Adipocyte (in vitro differentiated cells): Measurements from ENCODE around the gene RENBP.
A peak's percentile ranks its signal among the peaks of the same experiment; 100 is the strongest.

Source experiments
- DNase-seq: peaks from one replicate; pipeline ENCODE4 v3.0.0-alpha.2; 2015; ENCODE audit warnings: low read depth
- H3K27me3 ChIP-seq: replicated peaks from 2 replicates; pipeline ENCODE4 v1.7.0; 2013; ENCODE audit warnings: mild to moderate bottlenecking, low read length, moderate library complexity; ENCODE audit not compliant: control insufficient read depth, insufficient read depth
- H3K36me3 ChIP-seq: 2 replicates; pipeline ENCODE4 v1.7.0; 2013; ENCODE audit warnings: low read length, mild to moderate bottlenecking, moderate library complexity; ENCODE audit not compliant: control insufficient read depth, insufficient read depth, severe bottlenecking
- H3K4me1 ChIP-seq: 2 replicates; pipeline ENCODE4 v1.7.0; 2013; ENCODE audit warnings: mild to moderate bottlenecking, low read length, moderate library complexity; ENCODE audit not compliant: control insufficient read depth, insufficient read depth
- H3K4me3 ChIP-seq: 2 replicates; pipeline ENCODE4 v1.7.0; 2013; ENCODE audit warnings: mild to moderate bottlenecking, low read length, moderate library complexity
- H3K9ac ChIP-seq: 2 replicates; pipeline ENCODE4 v1.7.0; 2013; ENCODE audit warnings: mild to moderate bottlenecking, low read length, moderate library complexity
- H3K9me3 ChIP-seq: 2 replicates; pipeline ENCODE4 v1.7.0; 2013; ENCODE audit warnings: mild to moderate bottlenecking, low read length, moderate library complexity; ENCODE audit not compliant: control insufficient read depth

The RENBP gene

GRCh38 chrX:153951683-153952372, 7.4 kb upstream of the RENBP start:
- H3K4me1 ChIP-seq: no peaks in the 10 kb centered on the region
- no peaks in the 10 kb centered on the region for H3K9me3 ChIP-seq
- DNase-seq: no peak
- no peaks in the 10 kb centered on the region for H3K27me3 ChIP-seq
- no peak overlapping the region for H3K9ac ChIP-seq
- H3K36me3 ChIP-seq: peaks cover 87% of the 10 kb centered on the region
- H3K4me3 ChIP-seq: no peak overlapping the region

GRCh38 chrX:153950127-153950526, 5.7 kb upstream of the RENBP start:
- Histone ChIP-seq H3K4me3 (no peak overlapping the region), H3K9me3 (no peaks in the 10 kb centered on the region), H3K9ac (no peak overlapping the region), H3K27me3 (no peaks in the 10 kb centered on the region), H3K36me3 (peaks cover 70% of the 10 kb centered on the region), H3K4me1 (no peaks in the 10 kb centered on the region)
- no peak for DNase-seq

DNA sequence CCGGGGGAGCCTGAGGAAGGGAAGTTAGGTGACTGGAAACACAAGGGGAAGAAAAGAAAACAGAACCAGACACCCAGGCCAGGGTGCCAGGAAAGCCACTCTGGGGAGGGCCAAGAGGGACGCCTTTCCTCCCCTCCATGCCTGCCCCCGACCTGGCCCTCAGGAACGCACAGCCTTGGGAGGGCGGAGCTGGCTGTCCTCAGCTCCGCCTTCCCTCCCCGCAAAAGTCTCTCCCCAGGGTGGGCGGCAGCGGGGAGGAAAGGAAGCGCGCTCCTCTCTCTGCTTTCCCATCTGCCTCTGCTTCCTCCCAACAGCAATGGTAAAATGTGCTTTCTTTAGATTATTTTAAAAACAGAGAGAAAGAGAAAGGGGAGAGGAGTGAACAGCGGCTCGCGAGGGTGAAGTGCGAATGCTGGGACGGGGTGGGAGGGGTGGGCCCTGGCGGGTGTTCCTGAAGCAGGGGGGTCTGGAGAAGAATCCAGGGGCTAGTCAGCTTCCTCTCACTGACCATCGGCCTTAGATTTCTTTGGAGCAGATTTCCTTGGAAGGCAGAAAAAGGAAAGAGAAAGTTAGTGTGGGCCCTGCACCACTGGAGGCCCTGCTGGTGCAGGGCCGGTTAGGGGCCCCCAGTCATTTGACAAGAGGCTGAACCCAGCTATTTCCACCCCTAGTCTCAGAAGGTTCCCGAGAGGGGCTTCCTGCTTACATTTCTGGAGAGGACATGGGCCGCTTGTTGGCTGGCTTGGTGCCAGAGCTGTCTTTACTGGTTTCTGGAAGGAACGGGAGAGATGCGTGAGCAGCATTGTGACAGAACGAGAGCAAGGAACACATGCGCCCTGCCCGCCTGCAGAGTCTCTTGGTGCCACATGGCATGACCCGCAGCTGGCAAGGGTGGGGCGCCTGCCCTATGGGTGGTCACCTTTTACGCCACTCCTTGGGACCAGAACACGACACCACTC, 4.7 kb upstream of the RENBP start:
- H3K27me3 ChIP-seq: peaks cover 2% of the 10 kb centered on the region
- no peak for DNase-seq
- peaks cover 60% of the 10 kb centered on the region for H3K36me3 ChIP-seq
- H3K4me3 ChIP-seq: no peak overlapping the region
- H3K9me3 ChIP-seq: no peaks in the 10 kb centered on the region
- H3K4me1 ChIP-seq: no peaks in the 10 kb centered on the region
- H3K9ac ChIP-seq: no peak overlapping the region

- DNase-seq: no peak
- no peak overlapping the region for H3K4me3 ChIP-seq
- H3K27me3 ChIP-seq: peaks cover 8% of the 10 kb centered on the region
- no peaks in the 10 kb centered on the region for H3K4me1 ChIP-seq
- peaks cover 53% of the 10 kb centered on the region for H3K36me3 ChIP-seq
- no peaks in the 10 kb centered on the region for H3K9me3 ChIP-seq
- no peak overlapping the region for H3K9ac ChIP-seq
Measured at GRCh38 chrX:153948002-153948466, 3.6 kb upstream of the RENBP start.

DNA sequence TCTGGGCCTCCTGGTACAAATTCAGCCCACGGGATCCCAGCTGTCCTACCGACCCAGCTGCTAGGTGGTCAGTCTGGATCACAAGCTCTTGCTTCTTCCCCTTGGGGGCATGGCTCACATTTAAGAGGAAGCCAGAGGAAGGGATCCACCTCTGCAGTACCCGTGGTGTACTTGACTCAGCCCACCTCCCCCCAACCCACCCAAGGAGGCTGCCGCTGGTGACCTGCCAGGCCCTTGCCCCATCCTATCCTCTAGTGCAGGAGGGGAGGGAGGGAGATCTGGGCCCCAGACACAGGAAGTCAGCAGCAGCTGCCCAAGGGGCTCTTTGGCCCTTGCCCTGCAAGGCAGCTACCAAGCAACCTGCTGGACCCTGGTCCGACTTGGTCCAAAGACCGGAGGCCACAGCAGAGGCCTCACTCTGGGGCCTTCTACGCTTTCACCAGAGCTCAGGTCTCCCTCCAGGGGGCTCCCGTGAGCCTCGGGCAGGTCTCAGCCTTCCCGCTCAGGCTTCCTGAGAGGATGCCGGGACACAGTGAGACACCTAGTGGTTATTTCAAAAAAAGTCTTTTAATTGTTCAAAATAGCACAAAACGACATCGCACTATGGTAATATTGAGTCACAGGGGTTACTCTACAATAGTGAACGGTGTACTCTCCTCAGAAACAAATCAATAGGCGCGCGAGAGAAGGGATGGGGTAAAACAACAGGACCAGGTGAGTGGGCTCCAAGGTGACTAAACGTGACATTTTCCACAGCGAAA, 2.7 kb upstream of the RENBP start:
- H3K27me3 ChIP-seq: peaks cover 8% of the 10 kb centered on the region
- H3K36me3 ChIP-seq: peaks cover 44% of the 10 kb centered on the region
- H3K4me3 ChIP-seq: no peak overlapping the region
- DNase-seq: peak; percentile 83
- no peaks in the 10 kb centered on the region for H3K4me1 ChIP-seq
- no peaks in the 10 kb centered on the region for H3K9me3 ChIP-seq
- no peak overlapping the region for H3K9ac ChIP-seq

GRCh38 chrX:153945956-153946943, 1.8 kb upstream of the RENBP start:
- Histone ChIP-seq H3K27me3 (peaks cover 8% of the 10 kb centered on the region), H3K4me3 (no peak overlapping the region), H3K36me3 (peaks cover 35% of the 10 kb centered on the region), H3K9ac (no peak overlapping the region), H3K9me3 (no peaks in the 10 kb centered on the region), H3K4me1 (no peaks in the 10 kb centered on the region)
- DNase-seq: no peak

- Histone ChIP-seq H3K36me3 (peaks cover 20% of the 10 kb centered on the region), H3K4me1 (no peaks in the 10 kb centered on the region), H3K4me3 (no peak overlapping the region), H3K27me3 (peaks cover 10% of the 10 kb centered on the region), H3K9me3 (no peaks in the 10 kb centered on the region), H3K9ac (no peak overlapping the region)
- no peak for DNase-seq
Measured at GRCh38 chrX:153944800-153945150, 332 bp upstream of the RENBP start.

- Histone ChIP-seq H3K9me3 (no peaks in the 10 kb centered on the region), H3K4me1 (no peaks in the 10 kb centered on the region), H3K9ac (no peak overlapping the region), H3K36me3 (no peaks in the 10 kb centered on the region), H3K4me3 (no peak overlapping the region), H3K27me3 (peaks cover 14% of the 10 kb centered on the region)
- no peak for DNase-seq
Measured at GRCh38 chrX:153941336-153942252, 2.8 kb downstream of the RENBP start.

GRCh38 chrX:153939573-153939972, 4.9 kb downstream of the RENBP start:
- H3K27me3 ChIP-seq: peaks cover 14% of the 10 kb centered on the region
- DNase-seq: no peak
- no peaks in the 10 kb centered on the region for H3K4me1 ChIP-seq
- H3K36me3 ChIP-seq: no peaks in the 10 kb centered on the region
- H3K9me3 ChIP-seq: no peaks in the 10 kb centered on the region
- no peak overlapping the region for H3K4me3 ChIP-seq
- H3K9ac ChIP-seq: no peak overlapping the region
